CD14-positive monocyte (primary cell): ENCODE results near the gene GGN. TPM values are rescaled to one million over a fixed set of nuclear protein-coding genes. Genes with fewer than 3 reads are reported as not detected.

Experiments
- DNase-seq, 3 donors: peaks; one replicate each; pipeline ENCODE4 v3.0.0-alpha.2; 2011 to 2022
- H2AFZ ChIP-seq: 2 replicates; pipeline ENCODE4 v1.6.0; 2012; ENCODE audit warnings: mild to moderate bottlenecking, low read depth, low read length, inconsistent platforms; ENCODE audit not compliant: insufficient read depth, poor library complexity, severe bottlenecking
- H3K27ac ChIP-seq, 2 donors: 1 replicate in 1 of 2; 2 replicates in 1 of 2; pipeline ENCODE4 v1.5.1; 2012 to 2013; ENCODE audit warnings: low read length in 2 of 2, control low read depth in 1 of 2, inconsistent platforms in 1 of 2, low read depth in 1 of 2, mild to moderate bottlenecking in 1 of 2
- H3K27me3 ChIP-seq, 2 donors: one replicate each; pipeline versions ENCODE4 v1.6.0 to v1.6.1; 2011 to 2013; ENCODE audit warnings: low read length in 2 of 2; ENCODE audit not compliant: control insufficient read depth in 2 of 2, insufficient read depth in 2 of 2
- H3K36me3 ChIP-seq, 2 donors: replicated peaks in 1 of 2; 1 replicate in 1 of 2; 2 replicates in 1 of 2; pipeline versions ENCODE4 v1.5.1 to v1.6.1; 2012 to 2013; ENCODE audit warnings: low read length in 2 of 2, control low read depth in 1 of 2, inconsistent platforms in 1 of 2, mild to moderate bottlenecking in 1 of 2; ENCODE audit not compliant: insufficient read depth in 2 of 2, control insufficient read depth in 1 of 2
- H3K4me1 ChIP-seq, 2 donors: 1 replicate in 1 of 2; 2 replicates in 1 of 2; pipeline versions ENCODE4 v1.5.1 to v1.6.1; 2012 to 2013; ENCODE audit warnings: low read length in 2 of 2, control low read depth in 1 of 2, inconsistent platforms in 1 of 2, mild to moderate bottlenecking in 1 of 2, moderate library complexity in 1 of 2; ENCODE audit not compliant: insufficient read depth in 2 of 2, control insufficient read depth in 1 of 2
- H3K4me2 ChIP-seq: replicated peaks from 2 replicates; pipeline ENCODE3; 2012; ENCODE audit warnings: low read length, moderate library complexity, mild to moderate bottlenecking; ENCODE audit not compliant: poor library complexity, severe bottlenecking; ENCODE audit errors: extremely low read depth
- H3K4me3 ChIP-seq, 3 experiments: fragments of 200-600 bp in 1 of 3; sonication (generic) in 1 of 3; replicated peaks in 1 of 3; 1 replicate in 2 of 3; 2 replicates in 1 of 3; pipeline ENCODE4 v1.5.1; 2011 to 2013; ENCODE audit warnings: low read length in 3 of 3, mild to moderate bottlenecking in 3 of 3, control low read depth in 2 of 3, low read depth in 2 of 3, inconsistent platforms in 1 of 3, moderate library complexity in 1 of 3
- H3K79me2 ChIP-seq: 2 replicates; pipeline ENCODE4 v1.6.0; 2012; ENCODE audit warnings: mild to moderate bottlenecking, control low read depth, inconsistent platforms, low read length, moderate library complexity; ENCODE audit not compliant: insufficient read depth
- H3K9ac ChIP-seq: 2 replicates; pipeline ENCODE4 v1.6.0; 2017; ENCODE audit warnings: low read length, mild to moderate bottlenecking; ENCODE audit not compliant: insufficient read depth, poor library complexity, severe bottlenecking
- H3K9me3 ChIP-seq, 2 donors: replicated peaks in 1 of 2; 1 replicate in 1 of 2; 2 replicates in 1 of 2; pipeline versions ENCODE4 v1.5.1 to v1.6.1; 2012 to 2013; ENCODE audit warnings: low read length in 2 of 2, control low read depth in 1 of 2; ENCODE audit not compliant: control insufficient read depth in 1 of 2, insufficient read depth in 1 of 2
- H4K20me1 ChIP-seq: 2 replicates; pipeline ENCODE4 v1.6.0; 2012; ENCODE audit warnings: mild to moderate bottlenecking, low read length, control low read depth, moderate library complexity; ENCODE audit not compliant: insufficient read depth
- H3K27ac Mint-ChIP-seq, 7 donors: one replicate each; pipeline ENCODE4 v1.8.0; 2020; ENCODE audit warnings: mild to moderate bottlenecking in 7 of 7, mixed read lengths in 7 of 7, moderate library complexity in 6 of 7, inconsistent platforms in 2 of 7
- H3K27me3 Mint-ChIP-seq, 3 donors: one replicate each; pipeline ENCODE4 v1.8.0; 2021 to 2022; ENCODE audit warnings: low read depth in 3 of 3, mild to moderate bottlenecking in 3 of 3, mixed read lengths in 3 of 3, moderate library complexity in 3 of 3, inconsistent platforms in 1 of 3
- H3K36me3 Mint-ChIP-seq, 2 donors: one replicate each; pipeline ENCODE4 v1.8.0; 2020; ENCODE audit warnings: mixed read lengths in 2 of 2, inconsistent platforms in 1 of 2, mild to moderate bottlenecking in 1 of 2
- H3K4me1 Mint-ChIP-seq: one replicate; pipeline ENCODE4 v1.8.0; 2020; ENCODE audit warnings: mild to moderate bottlenecking, mixed read lengths
- H3K4me3 Mint-ChIP-seq, 2 donors: one replicate each; pipeline ENCODE4 v1.8.0; 2020; ENCODE audit warnings: mild to moderate bottlenecking in 2 of 2, mixed read lengths in 2 of 2, moderate library complexity in 1 of 2
- H3K9me3 Mint-ChIP-seq, 7 donors: one replicate each; pipeline ENCODE4 v1.8.0; 2020 to 2022; ENCODE audit warnings: mixed read lengths in 7 of 7, mild to moderate bottlenecking in 6 of 7, moderate library complexity in 6 of 7, inconsistent platforms in 2 of 7
- CTCF ChIP-seq: fragments of 200-600 bp; IDR thresholded peaks from one replicate; pipeline ENCODE4 v1.8.0; 2022; ENCODE audit warnings: antibody characterized with exemption, mild to moderate bottlenecking
- WGBS: methylation state at CpG from one replicate; pipeline ENCODE4 v1.1.5; 2013; ENCODE audit warnings: missing lambda C conversion rate; ENCODE audit not compliant: insufficient coverage; 5-methylcytosine and 5-hydroxymethylcytosine counted together
- intact Hi-C, 2 donors: fragments of 100-400 bp; cut with micrococcal nuclease; formaldehyde crosslinking; loops; one replicate each; pipeline versions ENCODE4 v1.15.0 to v1.15.1; 2023
- polyA plus RNA-seq, 3 donors: library from polyadenylated mRNA; depleted of rRNA in 1 of 3; unstranded in 2 of 3; stranded (reverse) in 1 of 3; fragments of 300-500 nt in 2 of 3; fragments of >200 nt in 1 of 3; fragmentation: Illumina TruSeq in 2 of 3; gene quantifications; 1 replicate in 2 of 3; 2 replicates in 1 of 3; pipeline ENCODE4 v1.2.3, GENCODE V29; 2012 to 2021

The GGN gene
- polyA plus RNA-seq, 3 donors = 0.12 to 0.56 TPM; not detected in 1

- H3K4me1 Mint-ChIP-seq = peaks cover 13% of the 10 kb centered on the region
- no peak overlapping the region for H2AFZ ChIP-seq
- peaks cover 9 to 11% of the 10 kb centered on the region in 2 donors for H3K4me1 ChIP-seq
- 79% methylated on average over 3 of the region's 9 CpGs for WGBS
- no peaks in the 10 kb centered on the region for H3K36me3 ChIP-seq
- H3K9me3 ChIP-seq = peaks cover 0 to 10% of the 10 kb centered on the region in 2 donors
- no peak overlapping the region for H3K4me2 ChIP-seq
- H3K9me3 Mint-ChIP-seq = peaks cover 0 to 5% (median 2%) of the 10 kb centered on the region in 7 donors
- H3K4me3 ChIP-seq = no peak overlapping the region
- H3K27ac Mint-ChIP-seq = no peak overlapping the region
- no peak for DNase-seq
- no peak for TF ChIP-seq CTCF
- no peak overlapping the region for H3K27ac ChIP-seq
- H3K27me3 Mint-ChIP-seq = peaks cover 39 to 56% (median 40%) of the 10 kb centered on the region in 3 donors
- peaks cover 0 to under 1% of the 10 kb centered on the region in 2 donors for H3K36me3 Mint-ChIP-seq
- H3K9ac ChIP-seq = no peak overlapping the region
- H3K27me3 ChIP-seq = peaks cover 26 to 37% of the 10 kb centered on the region in 2 donors
- H3K4me3 Mint-ChIP-seq = no peak overlapping the region
- intact Hi-C loops = no loop called here
- no peaks in the 10 kb centered on the region for H4K20me1 ChIP-seq
- peaks cover 2% of the 10 kb centered on the region for H3K79me2 ChIP-seq
Measured at GRCh38 chr19:38399081-38399480, 11.2 kb upstream of the GGN start.

DNA sequence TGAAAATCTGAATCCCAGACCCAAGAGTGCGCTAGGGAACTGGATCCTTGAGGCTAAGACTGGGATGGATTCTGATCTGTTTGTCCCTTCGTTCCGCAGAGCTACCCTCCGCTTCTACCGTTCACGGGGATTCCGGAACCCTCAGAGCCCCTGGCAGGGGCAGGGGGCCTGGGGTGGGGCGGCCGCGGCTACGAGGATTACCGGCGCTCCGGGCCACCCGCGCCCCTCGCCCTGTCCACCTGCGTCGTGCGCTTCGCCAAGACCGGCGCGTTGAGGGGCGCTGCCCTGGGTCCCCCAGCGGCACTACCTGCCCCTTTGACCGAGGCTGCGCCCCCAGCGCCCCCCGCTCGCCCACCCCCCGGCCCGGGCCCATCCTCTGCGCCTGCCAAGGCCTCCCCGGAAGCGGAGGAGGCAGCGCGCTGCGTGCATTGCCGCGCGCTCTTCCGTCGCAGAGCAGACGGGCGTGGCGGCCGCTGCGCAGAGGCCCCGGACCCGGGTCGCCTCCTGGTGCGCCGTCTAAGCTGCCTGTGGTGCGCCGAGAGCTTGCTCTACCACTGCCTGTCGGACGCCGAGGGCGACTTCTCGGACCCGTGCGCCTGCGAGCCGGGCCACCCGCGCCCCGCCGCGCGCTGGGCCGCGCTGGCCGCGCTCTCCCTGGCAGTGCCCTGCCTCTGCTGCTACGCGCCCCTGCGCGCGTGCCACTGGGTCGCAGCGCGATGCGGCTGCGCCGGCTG, 7.7 kb upstream of the GGN start:
- Mint-ChIP-seq H3K36me3 (peaks cover 0 to 2% of the 10 kb centered on the region in 2 donors), H3K4me1 (peaks cover 4% of the 10 kb centered on the region), H3K9me3 (peaks cover 0 to 6% (median 3%) of the 10 kb centered on the region in 7 donors), H3K27me3 (peaks cover 69 to 89% (median 71%) of the 10 kb centered on the region in 3 donors), H3K4me3 (peak overlapping the region; percentile 16 to 56), H3K27ac (no peak overlapping the region)
- TF ChIP-seq CTCF = no peak
- Histone ChIP-seq H3K27me3 (peaks cover 46 to 72% of the 10 kb centered on the region in 2 donors), H2AFZ (no peak overlapping the region), H3K27ac (no peak overlapping the region), H3K9me3 (peaks cover 0 to 17% of the 10 kb centered on the region in 2 donors), H3K4me1 (peaks cover 0 to 7% of the 10 kb centered on the region in 2 donors), H3K9ac (no peak overlapping the region), H3K79me2 (no peaks in the 10 kb centered on the region), H3K4me3 (no peak overlapping the region), H4K20me1 (no peaks in the 10 kb centered on the region), H3K36me3 (no peaks in the 10 kb centered on the region), H3K4me2 (peak overlapping the region; percentile 11)
- intact Hi-C loops = no loop called here
- DNase-seq = no peak
- 7% methylated on average over 86 of the region's 86 CpGs for WGBS
